Thyroid gland (tissue), 4 donors: Measurements from ENCODE around the gene LANCL1. TPM values are rescaled to one million over a fixed set of nuclear protein-coding genes. Genes with fewer than 3 reads are reported as not detected.

ENCODE experiments used
- DNase-seq, 2 donors: peaks; one replicate each; pipeline ENCODE4 v3.0.0-alpha.2; 2019
- H3K27ac ChIP-seq, 3 donors: fragments of 200-600 bp; sonication (generic); 1 replicate in 2 of 3; 2 replicates in 1 of 3; pipeline ENCODE4 v1.5.1; 2016 to 2019; ENCODE audit warnings: mild to moderate bottlenecking in 1 of 3, moderate library complexity in 1 of 3
- H3K27me3 ChIP-seq: fragments of 200-600 bp; sonication (generic); one replicate; pipeline ENCODE4 v1.5.1; 2019
- H3K36me3 ChIP-seq, 2 donors: fragments of 200-600 bp; sonication (generic); one replicate each; pipeline ENCODE4 v1.5.1; 2016 to 2019
- H3K4me1 ChIP-seq, 2 donors: fragments of 200-600 bp; sonication (generic); one replicate each; pipeline ENCODE4 v1.5.1; 2017 to 2019
- H3K4me3 ChIP-seq, 3 donors: fragments of 200-600 bp; sonication (generic); replicated peaks in 1 of 3; 1 replicate in 2 of 3; 2 replicates in 1 of 3; pipeline ENCODE4 v1.5.1; 2016; ENCODE audit warnings: mild to moderate bottlenecking in 1 of 3
- H3K9me3 ChIP-seq: fragments of 200-600 bp; sonication (generic); one replicate; pipeline ENCODE4 v1.5.1; 2017
- CTCF ChIP-seq, 6 experiments: fragments of 200-600 bp in 3 of 6; fragments of 450-650 bp in 3 of 6; sonication (generic) in 3 of 6; IDR thresholded peaks; one replicate each; pipeline ENCODE4 v1.5.1; 2016 to 2019; ENCODE audit warnings: antibody characterized with exemption in 6 of 6, mild to moderate bottlenecking in 2 of 6, inconsistent platforms in 1 of 6, moderate library complexity in 1 of 6
- POLR2A ChIP-seq, 2 donors: fragments of 450-650 bp; IDR thresholded peaks; one replicate each; pipeline ENCODE4 v1.6.1; 2017; ENCODE audit warnings: antibody characterized with exemption in 2 of 2, mild to moderate bottlenecking in 2 of 2, moderate library complexity in 1 of 2
- WGBS, 2 donors: methylation state at CpG; one replicate each; pipeline ENCODE4 v1.1.5; 2017; 5-methylcytosine and 5-hydroxymethylcytosine counted together
- intact Hi-C: fragments of 100-400 bp; cut with DNase I; formaldehyde crosslinking; loops from one replicate; pipeline ENCODE4 v1.15.1; 2023
- total RNA-seq, 4 donors: library from RNA; depleted of rRNA; stranded (reverse); fragments of >200 nt; gene quantifications; one replicate each; pipeline ENCODE4 v1.2.3, GENCODE V29; 2016

The LANCL1 gene
- total RNA-seq, 4 donors from 2014 or later, result 30.7 to 33.2 (median 32.0) TPM

GRCh38 chr2:210496512-210496911, 20.0 kb upstream of the LANCL1 start:
- no peak overlapping the region for H3K4me3 ChIP-seq
- no peak overlapping the region for H3K27ac ChIP-seq
- TF ChIP-seq CTCF (IDR thresholded peaks at IDR 0.05), result no peak
- no peak for TF ChIP-seq POLR2A (IDR thresholded peaks at IDR 0.05)
- no peak for DNase-seq
- H3K9me3 ChIP-seq, result no peaks in the 10 kb centered on the region
- intact Hi-C loops, result no loop called here
- H3K27me3 ChIP-seq, result no peaks in the 10 kb centered on the region
- no peaks in the 10 kb centered on the region for H3K4me1 ChIP-seq
- no peaks in the 10 kb centered on the region for H3K36me3 ChIP-seq
- WGBS, 2 donors, result 59 to 62% methylated on average over 3 of the region's 3 CpGs

- TF ChIP-seq CTCF (IDR thresholded peaks at IDR 0.05) (no peak), POLR2A (IDR thresholded peaks at IDR 0.05) (no peak)
- Histone ChIP-seq H3K27ac (no peak overlapping the region), H3K9me3 (no peaks in the 10 kb centered on the region), H3K27me3 (no peaks in the 10 kb centered on the region), H3K36me3 (no peaks in the 10 kb centered on the region), H3K4me3 (no peak overlapping the region), H3K4me1 (no peaks in the 10 kb centered on the region)
- intact Hi-C loops, result no loop called here
- DNase-seq, result no peak
- WGBS, 2 donors, result 65 to 76% methylated on average over 3 of the region's 3 CpGs
These were observed 17.0 kb upstream of the LANCL1 start for GRCh38 chr2:210493528-210493927.

- Histone ChIP-seq H3K27ac (no peak overlapping the region), H3K4me1 (peaks cover 0 to 2% of the 10 kb centered on the region in 2 donors), H3K9me3 (no peaks in the 10 kb centered on the region), H3K4me3 (no peak overlapping the region), H3K27me3 (no peaks in the 10 kb centered on the region), H3K36me3 (no peaks in the 10 kb centered on the region)
- DNase-seq, result no peak
- TF ChIP-seq CTCF (IDR thresholded peaks at IDR 0.05), result no peak
- TF ChIP-seq POLR2A (IDR thresholded peaks at IDR 0.05), result no peak
- intact Hi-C loops, result no loop called here
- WGBS, 2 donors, result 39 to 63% methylated on average over 2 of the region's 2 CpGs
These were observed 5.1 kb upstream of the LANCL1 start for GRCh38 chr2:210481601-210482175.

- 71 to 76% methylated on average over 2 of the region's 2 CpGs for WGBS, 2 donors
These were observed 4.2 kb upstream of the LANCL1 start for GRCh38 chr2:210480764-210481163.

More at GRCh38 chr2:210480764-210481163, 4.2 kb upstream of the LANCL1 start:
- no peak for DNase-seq
- TF ChIP-seq POLR2A (IDR thresholded peaks at IDR 0.05) (no peak), CTCF (IDR thresholded peaks at IDR 0.05) (no peak)
- H3K4me3 ChIP-seq, result no peak overlapping the region
- H3K27ac ChIP-seq, result no peak overlapping the region
- no peaks in the 10 kb centered on the region for H3K9me3 ChIP-seq
- intact Hi-C loops, result no loop called here
- H3K36me3 ChIP-seq, result no peaks in the 10 kb centered on the region
- H3K4me1 ChIP-seq, result peaks cover under 1 to 2% of the 10 kb centered on the region in 2 donors
- H3K27me3 ChIP-seq, result no peaks in the 10 kb centered on the region
